Skeletal muscle satellite cell (primary cell): ENCODE data around the gene NLGN2.

Source experiments
- H3K27me3 ChIP-seq: 2 replicates; pipeline ENCODE4 v1.7.0; 2013; ENCODE audit warnings: low read length; ENCODE audit not compliant: control insufficient read depth, insufficient read depth
- H3K36me3 ChIP-seq: 2 replicates; pipeline ENCODE4 v1.7.0; 2013; ENCODE audit warnings: mild to moderate bottlenecking, control low read depth, low read length; ENCODE audit not compliant: insufficient read depth
- H3K4me1 ChIP-seq: 2 replicates; pipeline ENCODE4 v1.7.0; 2013; ENCODE audit warnings: low read length; ENCODE audit not compliant: control insufficient read depth, insufficient read depth
- H3K4me2 ChIP-seq: 2 replicates; pipeline ENCODE4 v1.7.0; 2013; ENCODE audit warnings: mild to moderate bottlenecking, low read length
- H3K4me3 ChIP-seq: 2 replicates; pipeline ENCODE4 v1.7.0; 2013; ENCODE audit warnings: low read length
- H3K9ac ChIP-seq: 2 replicates; pipeline ENCODE4 v1.7.0; 2013; ENCODE audit warnings: mild to moderate bottlenecking, low read depth, low read length, moderate library complexity
- H3K9me3 ChIP-seq: replicated peaks from 2 replicates; pipeline ENCODE4 v1.7.0; 2013; ENCODE audit warnings: mild to moderate bottlenecking, control low read depth, low read length

The NLGN2 gene

GRCh38 chr17:7418472-7419152, 11.0 kb downstream of the NLGN2 start:
- H3K36me3 ChIP-seq: peaks cover 5% of the 10 kb centered on the region
- peaks cover 2% of the 10 kb centered on the region for H3K4me1 ChIP-seq
- no peaks in the 10 kb centered on the region for H3K27me3 ChIP-seq
- no peak overlapping the region for H3K4me2 ChIP-seq
- H3K9me3 ChIP-seq: no peaks in the 10 kb centered on the region
- H3K4me3 ChIP-seq: no peak overlapping the region
- no peak overlapping the region for H3K9ac ChIP-seq

- H3K4me1 ChIP-seq: no peaks in the 10 kb centered on the region
- no peak within 1 kb of the TSS for H3K4me3 ChIP-seq
- H3K27me3 ChIP-seq: peaks cover 3% of the 10 kb centered on the region
- peaks cover 5% of the 10 kb centered on the region for H3K36me3 ChIP-seq
- no peak within 1 kb of the TSS for H3K4me2 ChIP-seq
- H3K9me3 ChIP-seq: no peaks in the 10 kb centered on the region
- H3K9ac ChIP-seq: no peak within 1 kb of the TSS
Measured at GRCh38 chr17:7419819-7420610, 12.4 kb downstream of the NLGN2 start, which contains the start of gene SPEM1. Gene SPEM1, plus strand, starts transcription at chr17:7420324. Its CDS starts 61 bp downstream, at chr17:7420385.

- peaks cover 6% of the 10 kb centered on the region for H3K27me3 ChIP-seq
Measured at GRCh38 chr17:7421186-7421585, 13.5 kb downstream of the NLGN2 start.

GRCh38 chr17:7423679-7424078, 16.0 kb downstream of the NLGN2 start:
- Histone ChIP-seq H3K4me3 (no peak overlapping the region), H3K4me2 (no peak overlapping the region), H3K36me3 (no peaks in the 10 kb centered on the region), H3K4me1 (no peaks in the 10 kb centered on the region), H3K9me3 (no peaks in the 10 kb centered on the region), H3K9ac (no peak overlapping the region), H3K27me3 (peaks cover 6% of the 10 kb centered on the region)

More at GRCh38 chr17:7421186-7421585, 13.5 kb downstream of the NLGN2 start:
- Histone ChIP-seq H3K36me3 (no peaks in the 10 kb centered on the region), H3K9me3 (no peaks in the 10 kb centered on the region), H3K9ac (no peak overlapping the region), H3K4me2 (no peak overlapping the region), H3K4me1 (no peaks in the 10 kb centered on the region), H3K4me3 (no peak overlapping the region)

GRCh38 chr17:7425316-7425715, 17.7 kb downstream of the NLGN2 start, which contains the start of gene SPEM2:
Gene SPEM2, plus strand, starts transcription at chr17:7425616. Its CDS starts 73 bp downstream, at chr17:7425689.
- peaks cover 6% of the 10 kb centered on the region for H3K27me3 ChIP-seq
- H3K9ac ChIP-seq: no peak within 1 kb of the TSS
- no peak within 1 kb of the TSS for H3K4me2 ChIP-seq
- no peaks in the 10 kb centered on the region for H3K36me3 ChIP-seq
- H3K9me3 ChIP-seq: no peaks in the 10 kb centered on the region
- no peaks in the 10 kb centered on the region for H3K4me1 ChIP-seq
- no peak within 1 kb of the TSS for H3K4me3 ChIP-seq

- Histone ChIP-seq H3K9ac (no peak overlapping the region), H3K36me3 (no peaks in the 10 kb centered on the region), H3K27me3 (peaks cover 6% of the 10 kb centered on the region), H3K4me3 (no peak overlapping the region), H3K9me3 (no peaks in the 10 kb centered on the region), H3K4me1 (no peaks in the 10 kb centered on the region), H3K4me2 (no peak overlapping the region)
Measured at GRCh38 chr17:7425756-7426155, 18.1 kb downstream of the NLGN2 start.

- Histone ChIP-seq H3K4me3 (no peak overlapping the region), H3K27me3 (peaks cover 6% of the 10 kb centered on the region), H3K4me1 (no peaks in the 10 kb centered on the region), H3K9me3 (no peaks in the 10 kb centered on the region), H3K4me2 (no peak overlapping the region), H3K36me3 (no peaks in the 10 kb centered on the region), H3K9ac (no peak overlapping the region)
Measured at GRCh38 chr17:7426203-7426863, 18.7 kb downstream of the NLGN2 start.

GRCh38 chr17:7426896-7427489, 19.3 kb downstream of the NLGN2 start:
- Histone ChIP-seq H3K4me1 (no peaks in the 10 kb centered on the region), H3K36me3 (no peaks in the 10 kb centered on the region), H3K4me2 (no peak overlapping the region), H3K27me3 (peaks cover 6% of the 10 kb centered on the region), H3K9me3 (no peaks in the 10 kb centered on the region), H3K9ac (no peak overlapping the region), H3K4me3 (no peak overlapping the region)

GRCh38 chr17:7427549-7427948, 19.9 kb downstream of the NLGN2 start:
- Histone ChIP-seq H3K27me3 (peaks cover 6% of the 10 kb centered on the region), H3K4me3 (no peak overlapping the region), H3K4me2 (no peak overlapping the region), H3K9ac (no peak overlapping the region), H3K36me3 (no peaks in the 10 kb centered on the region), H3K9me3 (no peaks in the 10 kb centered on the region), H3K4me1 (no peaks in the 10 kb centered on the region)

GRCh38 chr17:7428557-7428956, 20.9 kb downstream of the NLGN2 start, which contains the start of gene SPEM3:
Gene SPEM3, plus strand, starts transcription at chr17:7428857. Its CDS starts 46 bp downstream, at chr17:7428903.
- no peaks in the 10 kb centered on the region for H3K36me3 ChIP-seq
- no peak within 1 kb of the TSS for H3K4me2 ChIP-seq
- H3K9me3 ChIP-seq: no peaks in the 10 kb centered on the region
- H3K4me1 ChIP-seq: no peaks in the 10 kb centered on the region
- no peak within 1 kb of the TSS for H3K4me3 ChIP-seq
- H3K27me3 ChIP-seq: peaks cover 6% of the 10 kb centered on the region
- no peak within 1 kb of the TSS for H3K9ac ChIP-seq

GRCh38 chr17:7429722-7430121, 22.1 kb downstream of the NLGN2 start:
- no peak overlapping the region for H3K9ac ChIP-seq
- no peaks in the 10 kb centered on the region for H3K36me3 ChIP-seq
- H3K9me3 ChIP-seq: no peaks in the 10 kb centered on the region
- peaks cover 6% of the 10 kb centered on the region for H3K27me3 ChIP-seq
- no peak overlapping the region for H3K4me3 ChIP-seq
- H3K4me2 ChIP-seq: no peak overlapping the region
- H3K4me1 ChIP-seq: no peaks in the 10 kb centered on the region
